Stomach (tissue), 9 donors: ENCODE measurements around the gene SEMA6A. TPM values are rescaled to one million over a fixed set of nuclear protein-coding genes. Genes with fewer than 3 reads are reported as not detected.

Source experiments
- DNase-seq, 2 donors: peaks; one replicate each; pipeline versions ENCODE4 v3.0.0 to v3.0.0-alpha.2; 2013 to 2019
- H3K27ac ChIP-seq, 5 donors: fragments of 200-600 bp in 4 of 5; sonication (generic) in 4 of 5; one replicate each; pipeline ENCODE4 v1.5.1; 2013 to 2019; ENCODE audit warnings: mild to moderate bottlenecking in 1 of 5, moderate library complexity in 1 of 5
- H3K27me3 ChIP-seq, 3 donors: fragments of 200-600 bp; sonication (generic); one replicate each; pipeline ENCODE4 v1.5.1; 2017 to 2019; ENCODE audit warnings: mixed run types in 1 of 3
- H3K36me3 ChIP-seq, 4 donors: fragments of 200-600 bp; sonication (generic); 1 replicate in 3 of 4; 2 replicates in 1 of 4; pipeline ENCODE4 v1.5.1; 2016 to 2019
- H3K4me1 ChIP-seq, 4 donors: fragments of 200-600 bp; sonication (generic); one replicate each; pipeline ENCODE4 v1.5.1; 2016 to 2019
- H3K4me3 ChIP-seq, 4 donors: fragments of 200-600 bp; sonication (generic) in 3 of 4; one replicate each; pipeline ENCODE4 v1.5.1; 2016 to 2019; ENCODE audit warnings: mild to moderate bottlenecking in 1 of 4
- H3K9me3 ChIP-seq, 4 donors: fragments of 200-600 bp; sonication (generic); one replicate each; pipeline ENCODE4 v1.5.1; 2016 to 2019
- EP300 ChIP-seq: sonication (generic); formaldehyde crosslinking; IDR thresholded peaks from one replicate; pipeline ENCODE4 v1.6.1; 2017; ENCODE audit warnings: antibody characterized with exemption
- POLR2A ChIP-seq, 4 donors: fragments of 450-650 bp; IDR thresholded peaks; one replicate each; pipeline ENCODE4 v1.6.1; 2016; ENCODE audit warnings: antibody characterized with exemption in 4 of 4, control low read depth in 2 of 4, mild to moderate bottlenecking in 1 of 4, moderate library complexity in 1 of 4
- POLR2AphosphoS5 ChIP-seq, 3 donors: sonication (generic); formaldehyde crosslinking; IDR thresholded peaks; one replicate each; pipeline ENCODE4 v1.6.1; 2016; ENCODE audit warnings: antibody characterized with exemption in 3 of 3
- WGBS, 5 donors: extraction: QIAGEN DNeasy Blood & Tissue Kit in 3 of 5; methylation state at CpG; one replicate each; pipeline versions ENCODE4 v1.1.5 to v1.1.7; 2013 to 2018; 5-methylcytosine and 5-hydroxymethylcytosine counted together
- intact Hi-C: fragments of 100-400 bp; cut with DNase I; formaldehyde crosslinking; loops from one replicate; pipeline ENCODE4 v1.15.1; 2023; ENCODE audit warnings: low total_unique reads
- polyA plus RNA-seq, 3 donors: library from polyadenylated mRNA; stranded (reverse); fragments of 200-250 nt; gene quantifications; one replicate each; pipeline ENCODE4 v1.2.3, GENCODE V29; 2013
- total RNA-seq, 5 donors: library from RNA; depleted of rRNA; stranded (reverse); fragments of >200 nt; gene quantifications; one replicate each; pipeline versions ENCODE4 v1.1.0 to v1.2.3, GENCODE V29; 2014 to 2016
- TF ChIP-seq, protein P1 (sequence below), 7 experiments: fragments of 450-650 bp in 4 of 7; fragments of 200-600 bp in 3 of 7; sonication (generic) in 3 of 7; IDR thresholded peaks; one replicate each; pipeline ENCODE4 v1.5.1; 2016 to 2019; ENCODE audit warnings: antibody characterized with exemption in 7 of 7, control low read depth in 2 of 7, mild to moderate bottlenecking in 1 of 7
- donor health status: healthy with polysubstance abuse.
- donor health status: Bipolar disorder and iron deficiency.
- donor health status: healthy.

Gene SEMA6A
- total and polyA plus RNA-seq, 8 donors, result 0.37 to 37.5 (median 11.0) TPM

GRCh38 chr5:116442095-116442534, 132.5 kb downstream of the SEMA6A start:
- intact Hi-C loops, result no loop called here

GRCh38 chr5:116441223-116441622, 133.4 kb downstream of the SEMA6A start:
- DNase-seq, result no peak
- Histone ChIP-seq H3K4me3 (no peak overlapping the region), H3K27ac (no peak overlapping the region), H3K36me3 (peaks cover 0 to 14% (median 7%) of the 10 kb centered on the region in 4 donors), H3K4me1 (peaks cover 0 to 10% (median 7%) of the 10 kb centered on the region in 4 donors), H3K27me3 (no peaks in the 10 kb centered on the region), H3K9me3 (no peaks in the 10 kb centered on the region)
- WGBS, 5 donors, result 61 to 80% (median 65%) methylated on average over 2 of the region's 2 CpGs; no CpG with 5 or more reads in 1 of the 5 donors
- intact Hi-C loops, result no loop called here
- no peak for TF ChIP-seq EP300
- TF ChIP-seq, protein P1, sequence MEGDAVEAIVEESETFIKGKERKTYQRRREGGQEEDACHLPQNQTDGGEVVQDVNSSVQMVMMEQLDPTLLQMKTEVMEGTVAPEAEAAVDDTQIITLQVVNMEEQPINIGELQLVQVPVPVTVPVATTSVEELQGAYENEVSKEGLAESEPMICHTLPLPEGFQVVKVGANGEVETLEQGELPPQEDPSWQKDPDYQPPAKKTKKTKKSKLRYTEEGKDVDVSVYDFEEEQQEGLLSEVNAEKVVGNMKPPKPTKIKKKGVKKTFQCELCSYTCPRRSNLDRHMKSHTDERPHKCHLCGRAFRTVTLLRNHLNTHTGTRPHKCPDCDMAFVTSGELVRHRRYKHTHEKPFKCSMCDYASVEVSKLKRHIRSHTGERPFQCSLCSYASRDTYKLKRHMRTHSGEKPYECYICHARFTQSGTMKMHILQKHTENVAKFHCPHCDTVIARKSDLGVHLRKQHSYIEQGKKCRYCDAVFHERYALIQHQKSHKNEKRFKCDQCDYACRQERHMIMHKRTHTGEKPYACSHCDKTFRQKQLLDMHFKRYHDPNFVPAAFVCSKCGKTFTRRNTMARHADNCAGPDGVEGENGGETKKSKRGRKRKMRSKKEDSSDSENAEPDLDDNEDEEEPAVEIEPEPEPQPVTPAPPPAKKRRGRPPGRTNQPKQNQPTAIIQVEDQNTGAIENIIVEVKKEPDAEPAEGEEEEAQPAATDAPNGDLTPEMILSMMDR (IDR thresholded peaks at IDR 0.05), result no peak
- TF ChIP-seq POLR2A (IDR thresholded peaks at IDR 0.05), result no peak
- TF ChIP-seq POLR2AphosphoS5 (IDR thresholded peaks at IDR 0.05), result no peak

More at GRCh38 chr5:116442095-116442534, 132.5 kb downstream of the SEMA6A start:
- WGBS, 5 donors, result 35 to 48% (median 41%) methylated on average over 3 of the region's 3 CpGs
- Histone ChIP-seq H3K27ac (no peak overlapping the region), H3K4me3 (no peak overlapping the region), H3K9me3 (no peaks in the 10 kb centered on the region), H3K27me3 (no peaks in the 10 kb centered on the region), H3K36me3 (peaks cover 5 to 23% (median 16%) of the 10 kb centered on the region in 4 donors), H3K4me1 (peaks cover 0 to 10% (median 7%) of the 10 kb centered on the region in 4 donors)
- peak; percentile 46 to 60 for DNase-seq
- no peak for TF ChIP-seq POLR2AphosphoS5 (IDR thresholded peaks at IDR 0.05)
- TF ChIP-seq, protein P1 (IDR thresholded peaks at IDR 0.05), result no peak
- no peak for TF ChIP-seq POLR2A (IDR thresholded peaks at IDR 0.05)
- no peak for TF ChIP-seq EP300

DNA sequence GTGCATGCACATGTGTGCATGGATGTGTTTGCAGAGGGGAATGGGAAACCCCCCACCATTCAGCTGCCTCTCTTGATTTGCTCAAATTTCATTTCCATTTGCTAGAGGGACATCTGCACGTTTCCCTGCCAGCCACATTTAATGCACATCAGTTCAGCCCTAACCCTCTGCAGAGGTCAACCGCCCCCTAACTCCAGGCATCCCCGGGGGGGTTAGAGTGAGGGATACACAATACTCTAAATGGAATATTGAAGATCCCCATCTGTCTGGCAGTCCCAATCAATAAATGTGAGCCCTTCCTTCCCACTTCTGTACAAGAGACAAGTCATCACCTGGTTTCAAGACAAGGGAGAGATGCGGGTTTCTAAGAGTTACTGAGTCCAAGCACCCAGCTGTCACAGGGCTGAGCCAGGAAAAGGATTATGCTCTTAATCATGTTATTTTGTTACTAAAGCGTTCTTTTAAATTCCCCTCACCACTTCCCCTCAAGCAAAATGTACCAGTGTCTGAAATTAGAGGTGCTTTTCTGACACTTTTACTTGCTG, 134.1 kb downstream of the SEMA6A start:
- Histone ChIP-seq H3K4me3 (no peak overlapping the region), H3K27ac (no peak overlapping the region), H3K27me3 (no peaks in the 10 kb centered on the region), H3K9me3 (no peaks in the 10 kb centered on the region), H3K4me1 (peaks cover 0 to 10% (median 7%) of the 10 kb centered on the region in 4 donors), H3K36me3 (peaks cover 0 to 11% (median 4%) of the 10 kb centered on the region in 4 donors)
- intact Hi-C loops, result no loop called here
- WGBS, 5 donors, result 64 to 84% (median 78%) methylated on average over 5 of the region's 5 CpGs
- DNase-seq, result no peak
- no peak for TF ChIP-seq POLR2A (IDR thresholded peaks at IDR 0.05)
- no peak for TF ChIP-seq EP300
- no peak for TF ChIP-seq POLR2AphosphoS5 (IDR thresholded peaks at IDR 0.05)

GRCh38 chr5:116439905-116440304, 134.7 kb downstream of the SEMA6A start:
- Histone ChIP-seq H3K27ac (no peak overlapping the region), H3K4me1 (peaks cover 0 to 10% (median 7%) of the 10 kb centered on the region in 4 donors), H3K36me3 (peaks cover 0 to 5% (median 2%) of the 10 kb centered on the region in 4 donors), H3K9me3 (no peaks in the 10 kb centered on the region), H3K27me3 (no peaks in the 10 kb centered on the region), H3K4me3 (no peak overlapping the region)
- TF ChIP-seq EP300, result no peak
- TF ChIP-seq, protein P1 (IDR thresholded peaks at IDR 0.05), result no peak
- no peak for TF ChIP-seq POLR2AphosphoS5 (IDR thresholded peaks at IDR 0.05)
- no peak for TF ChIP-seq POLR2A (IDR thresholded peaks at IDR 0.05)
- DNase-seq, result no peak
- 57 to 67% (median 65%) methylated on average over 5 of the region's 5 CpGs for WGBS, 5 donors
- intact Hi-C loops, result no loop called here

- no peaks in the 10 kb centered on the region for H3K27me3 ChIP-seq
- WGBS, 5 donors, result 72 to 75% (median 73%) methylated on average over 6 of the region's 6 CpGs
- no peak overlapping the region for H3K4me3 ChIP-seq
- intact Hi-C loops, result no loop called here
- H3K36me3 ChIP-seq, result no peaks in the 10 kb centered on the region
- no peak overlapping the region for H3K27ac ChIP-seq
- no peak for TF ChIP-seq POLR2AphosphoS5 (IDR thresholded peaks at IDR 0.05)
- TF ChIP-seq POLR2A (IDR thresholded peaks at IDR 0.05), result no peak
- TF ChIP-seq EP300, result no peak
- TF ChIP-seq, protein P1 (IDR thresholded peaks at IDR 0.05), result no peak
- no peaks in the 10 kb centered on the region for H3K9me3 ChIP-seq
- DNase-seq, result no peak
- H3K4me1 ChIP-seq, result peaks cover 0 to 10% (median 7%) of the 10 kb centered on the region in 4 donors
Observed at GRCh38 chr5:116438979-116439554, 135.6 kb downstream of the SEMA6A start.
